Dermis blood vessel endothelial cell (primary cell): Measurements from ENCODE around the gene ANP32B. TPM values are rescaled to one million over a fixed set of nuclear protein-coding genes. Genes with fewer than 3 reads are reported as not detected.
A peak's percentile ranks its signal among the peaks of the same experiment; 100 is the strongest.

Source experiments
- DNase-seq: peaks from one replicate; pipeline ENCODE4 v3.0.0; 2010
- total RNA-seq: library from RNA; depleted of rRNA; stranded (reverse); fragments of >200 nt; gene quantifications from 2 replicates; pipeline ENCODE4 v1.2.3, GENCODE V29; 2014

The ANP32B gene
- total RNA-seq, 1 donor from 2014 or later = 6.0 TPM

DNA sequence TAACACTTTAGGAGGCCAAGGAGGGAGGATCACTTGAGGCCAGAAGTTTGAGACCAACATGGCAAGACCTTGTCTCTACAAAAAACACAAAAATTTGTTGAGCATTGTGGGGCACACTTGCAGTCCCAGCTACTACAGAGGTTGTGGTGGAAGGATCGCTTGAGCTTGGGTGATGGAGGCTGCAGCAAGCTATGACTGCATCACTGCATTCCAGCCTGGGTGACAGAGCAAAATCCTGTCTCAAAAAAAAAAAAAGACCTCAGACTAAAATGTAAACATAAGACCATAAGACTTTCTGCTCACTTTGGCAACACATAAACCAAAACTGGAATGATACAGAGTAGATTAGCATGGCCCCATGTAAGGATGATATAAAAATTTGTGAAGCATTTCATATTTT is 48.8 kb downstream of the ANP32B start:
- DNase-seq = no peak

DNA sequence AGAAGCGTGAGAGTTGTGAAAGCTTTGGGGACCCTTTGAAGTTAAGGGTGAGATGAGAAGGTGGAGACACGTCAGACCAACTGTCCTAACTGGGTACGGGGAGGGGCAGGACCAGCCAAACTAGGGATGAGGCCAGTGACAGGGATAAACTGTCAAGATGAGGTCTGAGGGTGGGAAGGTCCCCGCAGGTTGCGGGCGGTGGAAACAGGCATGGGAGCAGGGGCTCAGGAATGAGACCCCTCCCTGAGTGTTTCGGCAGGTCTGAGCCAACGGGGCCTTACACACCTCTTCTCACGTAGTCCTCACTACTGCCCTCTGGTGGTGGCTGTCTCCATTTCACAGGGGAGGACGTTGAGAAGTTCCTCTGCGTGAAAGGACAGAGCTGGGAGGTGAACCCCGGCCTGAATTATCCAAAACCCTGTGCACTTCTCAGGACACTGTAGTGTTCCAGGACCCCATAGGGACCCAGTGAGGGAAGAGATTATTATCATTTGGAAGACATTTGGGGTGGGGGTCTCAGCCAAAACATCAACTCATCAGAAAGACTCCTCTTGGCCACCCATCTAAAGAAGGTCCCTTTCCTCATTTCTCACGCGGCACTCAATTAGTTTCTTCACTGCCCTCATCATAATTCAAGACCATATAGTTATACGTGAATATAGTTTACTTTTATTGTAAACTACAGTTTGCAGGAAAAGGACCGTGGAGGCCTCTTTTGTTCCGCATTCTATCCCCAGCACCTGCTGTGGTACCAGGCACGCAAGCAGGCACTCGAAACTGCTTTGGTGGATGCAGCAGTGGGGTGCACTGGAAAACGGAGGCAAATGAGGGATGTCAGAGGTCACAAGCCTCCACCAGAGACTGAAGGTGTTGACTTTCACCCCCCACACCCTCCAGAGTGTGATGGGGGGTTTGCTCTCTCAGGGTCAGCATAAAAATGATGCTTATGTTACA is 51.7 kb downstream of the ANP32B start:
- DNase-seq = peak; percentile 93

- DNase-seq = peak; percentile 66
These were observed 54.2 kb downstream of the ANP32B start for GRCh38 chr9:98037357-98037756.

- no peak for DNase-seq
These were observed 55.8 kb downstream of the ANP32B start for GRCh38 chr9:98038958-98039357.

DNA sequence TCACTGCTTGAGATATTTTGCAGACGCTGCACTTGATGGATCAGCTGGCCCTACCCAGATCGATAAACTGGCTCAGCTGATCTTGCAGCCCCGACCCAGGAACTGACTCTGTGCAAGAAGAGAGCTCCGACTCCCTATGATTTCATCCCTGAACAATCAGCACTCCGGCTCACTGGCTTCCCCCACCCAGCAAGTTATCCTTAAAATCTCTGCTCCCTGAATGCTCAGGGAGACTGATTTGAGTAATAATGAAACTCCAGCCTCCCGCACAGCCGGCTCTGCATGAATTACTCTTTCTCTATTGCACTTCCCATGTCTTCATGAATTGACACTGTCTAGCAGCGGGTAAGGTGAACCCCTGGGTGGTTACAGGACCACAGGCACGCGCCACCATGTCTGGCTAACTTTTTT is 56.5 kb downstream of the ANP32B start:
- no peak for DNase-seq

DNA sequence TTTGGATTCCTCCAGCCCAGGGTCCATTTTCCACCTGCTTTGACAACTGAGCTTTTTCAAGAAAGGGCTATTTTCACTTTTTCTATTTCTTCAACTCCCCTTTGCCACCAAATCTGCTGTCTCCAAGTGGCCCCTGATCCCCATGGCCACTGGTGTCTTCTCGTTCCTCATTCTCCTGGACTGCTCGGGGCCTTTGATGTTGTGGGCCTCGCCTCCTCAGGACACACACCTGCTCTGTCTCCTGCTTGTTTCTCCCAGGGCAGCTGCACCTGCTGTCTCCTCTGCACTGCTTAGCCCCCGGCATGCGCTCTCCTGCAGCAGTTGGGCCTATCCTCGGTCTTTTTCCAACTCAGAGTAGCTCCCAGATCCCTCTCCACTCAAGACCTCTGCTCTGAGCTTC is 57.1 kb downstream of the ANP32B start:
- no peak for DNase-seq

GRCh38 chr9:98043915-98044314 is 60.8 kb downstream of the ANP32B start:
- DNase-seq = no peak

DNA sequence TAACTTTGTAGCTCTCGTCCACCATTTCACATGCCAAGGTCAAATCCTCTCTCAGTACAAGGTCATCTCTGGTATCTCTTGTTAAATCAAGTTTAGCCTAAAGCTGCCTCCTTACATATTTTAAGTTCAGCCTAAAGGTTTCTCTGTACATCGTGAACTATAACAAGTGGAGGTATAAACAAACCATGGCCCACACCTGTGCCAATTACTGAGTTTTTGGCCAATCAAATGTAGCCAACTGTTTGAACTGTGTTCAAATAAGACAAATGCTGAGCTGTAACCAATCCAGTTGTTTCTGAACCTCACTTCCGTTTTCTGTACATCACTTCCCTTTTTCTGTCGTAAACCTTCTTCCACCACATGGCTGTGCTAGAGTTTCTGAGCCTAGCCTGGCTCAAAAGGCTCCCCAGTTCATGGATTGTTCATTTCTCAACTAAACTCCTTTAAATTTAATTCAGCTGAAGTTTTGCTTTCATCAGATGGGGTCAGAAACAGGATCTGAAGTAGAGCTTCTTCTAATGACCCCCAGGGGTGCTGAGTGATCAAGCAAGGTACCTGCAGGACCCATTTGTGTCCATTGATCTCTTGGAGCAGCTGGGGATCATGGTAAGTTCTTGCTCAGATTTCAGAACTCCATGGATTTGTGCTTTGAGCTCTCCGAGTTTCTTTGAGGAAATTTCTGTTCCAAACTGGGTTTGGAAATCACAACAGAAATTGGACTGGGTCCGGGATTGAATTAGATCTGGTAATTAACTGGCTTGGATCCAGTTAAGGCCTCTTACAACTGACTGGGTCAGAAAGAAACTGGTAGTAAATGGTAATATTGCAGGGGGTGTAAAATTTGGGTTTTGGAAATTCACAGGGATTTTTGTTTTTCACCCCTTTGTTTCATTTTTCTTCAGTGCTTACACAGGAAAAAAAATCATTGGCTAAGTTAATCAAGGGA is 62.4 kb downstream of the ANP32B start:
- no peak for DNase-seq

DNA sequence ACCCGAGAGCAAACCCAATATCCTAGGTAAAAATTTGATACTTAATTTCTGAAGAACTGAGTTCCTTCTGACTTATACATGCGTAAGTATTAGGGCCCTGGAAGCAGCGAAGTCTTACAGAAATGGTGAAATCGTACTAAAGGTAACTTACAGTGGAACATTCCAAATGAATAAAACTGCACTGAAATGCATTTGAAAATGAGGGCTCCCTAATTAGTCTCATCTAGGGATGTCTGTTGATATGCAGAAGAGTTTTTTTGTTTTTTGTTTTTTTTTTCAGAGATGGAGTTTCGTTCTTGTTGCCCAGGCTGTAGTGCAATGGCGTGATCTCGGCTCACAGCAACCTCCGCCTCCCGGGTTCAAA is 63.0 kb downstream of the ANP32B start:
- no peak for DNase-seq

GRCh38 chr9:98047002-98047401 is 63.9 kb downstream of the ANP32B start:
- DNase-seq = no peak

GRCh38 chr9:98049288-98050072 is 66.3 kb downstream of the ANP32B start:
- no peak for DNase-seq

- no peak for DNase-seq
These were observed 67.2 kb downstream of the ANP32B start for GRCh38 chr9:98050351-98050750.

DNA sequence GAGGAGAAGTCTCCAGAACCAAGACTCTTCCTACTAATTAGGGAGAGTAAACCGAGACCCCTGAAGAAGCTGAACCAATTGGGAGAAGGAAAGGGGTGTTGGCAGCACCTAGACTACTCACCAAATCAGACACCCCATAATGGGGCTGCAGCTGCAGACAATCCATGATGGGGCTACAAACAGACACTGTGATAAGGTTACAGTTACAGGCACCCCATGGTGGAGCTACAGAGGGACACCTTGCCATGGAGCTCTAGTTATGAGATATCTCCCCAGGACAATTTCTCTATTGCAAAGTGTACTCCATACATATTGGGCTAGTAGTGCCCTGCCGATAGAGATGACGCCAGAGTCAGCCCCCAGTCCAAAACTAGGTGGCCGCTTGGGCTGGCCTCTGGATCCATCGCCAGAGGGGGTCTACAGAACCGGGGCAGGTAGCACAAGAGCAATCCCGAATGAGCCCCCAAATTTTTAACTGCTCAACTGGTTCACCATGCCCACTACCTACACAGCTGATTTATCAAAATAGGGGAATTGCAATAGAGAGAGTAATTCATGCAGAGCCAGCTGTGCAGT is 71.3 kb downstream of the ANP32B start:
- DNase-seq = no peak

DNA sequence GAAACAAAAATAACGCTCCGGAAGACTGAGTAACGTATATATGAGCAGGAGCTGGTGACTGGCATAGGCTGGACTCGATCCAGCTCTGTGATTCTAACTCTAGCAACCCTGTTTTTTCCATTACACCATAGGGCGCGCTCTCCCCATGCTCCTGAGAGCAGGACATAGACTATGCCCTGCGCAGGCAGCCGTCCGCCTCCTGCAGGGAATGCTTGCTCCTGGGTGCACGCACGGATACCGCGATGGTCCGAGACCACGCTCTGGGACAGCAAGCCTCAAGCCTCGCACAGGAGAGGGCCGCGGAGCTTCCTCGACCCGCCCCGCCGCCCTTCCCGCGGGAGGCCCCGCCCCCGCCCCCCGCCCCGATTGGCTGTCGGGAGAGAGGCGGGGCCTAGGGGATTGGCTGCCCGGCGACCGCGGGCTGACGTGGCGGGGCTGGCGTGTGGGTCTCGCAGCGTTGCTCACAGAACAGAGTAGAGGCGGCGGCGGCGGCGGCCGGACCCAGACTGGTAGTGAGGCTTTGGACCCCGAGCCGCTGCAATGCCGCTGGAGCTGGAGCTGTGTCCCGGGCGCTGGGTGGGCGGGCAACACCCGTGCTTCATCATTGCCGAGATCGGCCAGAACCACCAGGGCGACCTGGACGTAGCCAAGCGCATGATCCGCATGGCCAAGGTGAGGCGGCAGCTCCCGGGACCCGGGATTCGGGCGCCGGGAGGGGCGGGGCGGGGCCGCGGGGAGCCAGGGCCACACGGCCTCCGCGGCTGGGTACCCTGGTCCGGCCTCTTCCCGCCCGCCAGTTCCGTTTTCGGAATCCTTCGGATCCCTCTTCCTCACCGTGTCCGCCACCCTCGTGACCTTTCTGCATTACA is 73.4 kb downstream of the ANP32B start, which contains the start of gene NANS:
Gene NANS, plus strand, starts transcription at position 464 of the 869 bp plus-strand sequence. Its CDS starts 77 bp downstream, at position 541.
- DNase-seq = peak; percentile 98

DNA sequence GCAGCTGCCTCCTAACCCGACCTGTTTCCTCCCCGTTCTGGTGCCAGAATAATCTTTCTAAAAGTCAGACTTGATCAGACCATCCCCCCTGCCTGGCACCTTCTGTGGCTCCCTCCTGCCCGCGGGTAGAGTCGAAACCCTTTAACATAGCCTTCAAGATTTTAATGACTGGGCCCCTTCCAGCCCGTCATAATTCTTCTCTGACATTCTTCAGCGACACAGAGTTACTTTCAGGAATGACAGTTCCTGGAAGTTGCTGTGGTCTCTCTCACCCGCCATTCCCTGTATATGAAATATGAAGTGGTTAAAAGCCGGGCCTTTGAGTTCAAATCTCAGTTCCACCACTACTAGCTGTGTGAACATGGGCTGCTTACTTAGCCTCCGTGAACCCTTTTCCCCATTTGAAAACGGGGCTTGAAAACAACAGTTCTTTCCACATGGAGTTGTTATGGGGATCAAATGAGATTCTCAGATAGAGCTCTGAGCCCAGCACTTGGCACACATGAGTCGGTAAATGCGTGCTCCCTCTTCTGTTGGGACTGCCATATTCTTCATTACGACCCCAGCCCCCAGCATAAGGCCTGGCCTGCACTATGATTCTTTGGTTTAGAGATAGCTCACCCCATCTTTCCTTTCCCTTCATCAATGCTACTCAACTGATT is 74.1 kb downstream of the ANP32B start:
- peak; percentile 42 for DNase-seq

DNA sequence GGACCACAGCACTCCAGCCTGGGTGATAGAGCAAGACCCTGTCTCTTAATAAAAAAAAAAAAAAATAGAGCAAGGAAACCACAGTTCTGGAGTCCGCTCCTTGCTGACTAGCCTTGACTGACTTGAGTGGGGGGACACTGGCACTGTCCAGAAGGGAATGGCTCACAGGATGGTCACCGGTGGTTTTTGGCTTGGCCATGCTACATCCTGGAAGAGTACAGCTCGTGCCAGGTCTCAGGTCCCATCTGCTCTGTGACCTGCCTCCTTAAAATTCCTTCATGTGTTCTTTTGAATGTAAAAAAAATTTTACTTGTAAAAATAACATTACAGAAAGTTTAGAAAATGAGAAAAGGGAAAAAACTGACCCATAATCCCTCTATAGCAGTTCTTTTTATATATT is 79.0 kb downstream of the ANP32B start:
- DNase-seq = no peak

GRCh38 chr9:98064623-98065392 is 81.7 kb downstream of the ANP32B start:
- no peak for DNase-seq
